Jurkat, Clone E6-1 (cell line): ENCODE data around the gene PDE9A. TPM values are rescaled to one million over a fixed set of nuclear protein-coding genes. Genes with fewer than 3 reads are reported as not detected.
A peak's percentile ranks its signal among the peaks of the same experiment; 100 is the strongest.
"Not testable (repeated sequence)": the region's sequence is repeated elsewhere in the genome, so short reads cannot be mapped to it uniquely, and the experiment has no call there.

Experiments
- DNase-seq: peaks from one replicate; pipeline ENCODE4 v3.0.0-alpha.2; 2011; ENCODE audit warnings: low read depth, low spot score
- H3K4me3 ChIP-seq: 2 replicates; pipeline ENCODE4 v1.5.1; 2011; ENCODE audit warnings: mild to moderate bottlenecking, low read length, control low read depth, moderate library complexity
- polyA plus RNA-seq: library from polyadenylated mRNA; unstranded; fragments of >200 nt; gene quantifications from one replicate; pipeline ENCODE4 v1.2.1, GENCODE V29; 2012; ENCODE audit warnings: missing spikeins; ENCODE audit not compliant: insufficient read length, insufficient read depth

PDE9A gene
- polyA plus RNA-seq = 10.5 TPM

GRCh38 chr21:42653231-42654061, at the start of gene PDE9A:
TSS of gene PDE9A (plus strand) at chr21:42653621. CDS start at chr21:42653815, 194 bp downstream.
- no peak for DNase-seq
- peak within 1 kb of the TSS; percentile 45 for H3K4me3 ChIP-seq

GRCh38 chr21:42607102-42607501, 46.3 kb upstream of the PDE9A start:
- H3K4me3 ChIP-seq = no peak overlapping the region
- no peak for DNase-seq

GRCh38 chr21:42607525-42608102, 45.8 kb upstream of the PDE9A start:
- no peak for DNase-seq
- no peak overlapping the region for H3K4me3 ChIP-seq

- no peak for DNase-seq
- H3K4me3 ChIP-seq = no peak overlapping the region
These were observed 45.0 kb upstream of the PDE9A start for GRCh38 chr21:42608446-42608845.

- no peak overlapping the region for H3K4me3 ChIP-seq
- no peak for DNase-seq
These were observed 43.6 kb upstream of the PDE9A start for GRCh38 chr21:42609811-42610210.

GRCh38 chr21:42611852-42612251, 41.6 kb upstream of the PDE9A start:
- no peak for DNase-seq

GRCh38 chr21:42612390-42612789, 41.0 kb upstream of the PDE9A start:
- H3K4me3 ChIP-seq = no peak overlapping the region
- no peak for DNase-seq

More at GRCh38 chr21:42611852-42612251, 41.6 kb upstream of the PDE9A start:
- H3K4me3 ChIP-seq = no peak overlapping the region

- DNase-seq = no peak
- H3K4me3 ChIP-seq = no peak overlapping the region
These were observed 39.7 kb upstream of the PDE9A start for GRCh38 chr21:42613756-42614155.

GRCh38 chr21:42614396-42614795, 39.0 kb upstream of the PDE9A start:
- DNase-seq = peak; percentile 85
- peak overlapping the region; percentile 26; the same call in 1 of the 2 replicates for H3K4me3 ChIP-seq

GRCh38 chr21:42614811-42615351, 38.5 kb upstream of the PDE9A start:
- peak overlapping the region; percentile 26 for H3K4me3 ChIP-seq

GRCh38 chr21:42615377-42615776, 38.0 kb upstream of the PDE9A start:
- not testable (repeated sequence) for DNase-seq, H3K4me3 ChIP-seq

More at GRCh38 chr21:42614811-42615351, 38.5 kb upstream of the PDE9A start:
- DNase-seq = peak; percentile 67

- H3K4me3 ChIP-seq = no peak overlapping the region
- DNase-seq = no peak
These were observed 37.5 kb upstream of the PDE9A start for GRCh38 chr21:42615924-42616323.

- peak; percentile 35 for DNase-seq
- no peak overlapping the region for H3K4me3 ChIP-seq
These were observed 37.0 kb upstream of the PDE9A start for GRCh38 chr21:42616446-42616845.

- no peak for DNase-seq
- no peak overlapping the region for H3K4me3 ChIP-seq
These were observed 36.5 kb upstream of the PDE9A start for GRCh38 chr21:42616941-42617340.

- H3K4me3 ChIP-seq = no peak overlapping the region
- DNase-seq = no peak
These were observed 35.9 kb upstream of the PDE9A start for GRCh38 chr21:42617486-42617885.

- DNase-seq = no peak
- no peak overlapping the region for H3K4me3 ChIP-seq
These were observed 34.7 kb upstream of the PDE9A start for GRCh38 chr21:42618707-42619102.

- H3K4me3 ChIP-seq = no peak overlapping the region
- no peak for DNase-seq
These were observed 34.3 kb upstream of the PDE9A start for GRCh38 chr21:42619166-42619565.

GRCh38 chr21:42619841-42620240, 33.6 kb upstream of the PDE9A start:
- H3K4me3 ChIP-seq = no peak overlapping the region
- no peak for DNase-seq

GRCh38 chr21:42621166-42621818, 32.1 kb upstream of the PDE9A start:
- no peak for DNase-seq
- H3K4me3 ChIP-seq = no peak overlapping the region

- H3K4me3 ChIP-seq = no peak overlapping the region
- no peak for DNase-seq
These were observed 31.6 kb upstream of the PDE9A start for GRCh38 chr21:42621819-42622177.
